ENCODE results near the gene PRAMEF17.
A peak's percentile ranks its signal among the peaks of the same experiment; 100 is the strongest.
"Not testable (repeated sequence)": the region's sequence is repeated elsewhere in the genome, so short reads cannot be mapped to it uniquely, and the experiment has no call there.

PRAMEF17 gene

DNA sequence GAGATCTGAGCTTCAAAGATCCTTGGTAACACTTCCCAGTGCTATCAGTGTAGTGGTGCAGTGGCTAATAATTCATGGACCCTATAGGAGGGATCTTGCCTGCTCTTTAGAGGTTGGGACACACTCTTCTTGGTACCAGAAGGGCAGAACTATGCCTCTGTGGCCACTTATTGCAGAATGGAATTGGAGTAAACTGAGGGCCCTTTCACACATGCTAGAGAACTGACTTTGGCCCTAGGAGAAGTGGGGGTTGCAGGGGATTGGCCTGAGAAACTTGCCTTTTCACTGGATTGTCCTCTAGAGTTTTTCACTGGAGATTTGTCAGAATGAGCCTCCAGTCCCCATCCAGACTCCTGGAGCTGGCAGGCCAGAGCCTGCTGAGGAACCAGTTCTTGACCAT is at the start of gene PRAMEF17:
Gene PRAMEF17, plus strand, starts transcription at position 301 of the 400 bp plus-strand sequence. Its CDS starts 26 bp downstream, at position 327.
- not testable (repeated sequence) for DNase-seq

DNA sequence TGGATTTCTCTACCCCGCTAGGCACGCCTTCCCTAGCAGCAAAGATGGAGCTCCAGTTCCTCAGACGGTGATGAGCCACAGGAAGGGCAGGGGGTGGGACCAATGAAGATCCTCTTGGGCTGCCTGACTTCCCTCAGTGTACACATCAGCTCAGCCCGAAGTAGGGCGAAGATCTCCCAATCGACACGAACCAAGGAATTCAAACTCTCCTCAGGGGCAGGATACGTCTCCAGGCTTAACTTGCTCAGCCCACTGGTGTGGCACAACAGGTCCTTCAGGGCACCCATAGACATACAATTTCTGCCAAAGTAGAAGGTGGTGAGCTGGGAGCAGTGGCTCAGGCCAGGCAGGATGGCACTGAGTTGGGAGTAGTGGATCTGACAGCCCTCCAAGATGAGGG is 46.9 kb upstream of the PRAMEF17 start:
- DNase-seq = not testable (repeated sequence)

- not testable (repeated sequence) for DNase-seq
These were observed 42.4 kb upstream of the PRAMEF17 start, which contains the start of gene PRAMEF14 for GRCh38 chr1:13347034-13347433. PRAMEF14 (minus strand) TSS chr1:13347134; CDS start chr1:13345314, 1,820 bp downstream.

DNA sequence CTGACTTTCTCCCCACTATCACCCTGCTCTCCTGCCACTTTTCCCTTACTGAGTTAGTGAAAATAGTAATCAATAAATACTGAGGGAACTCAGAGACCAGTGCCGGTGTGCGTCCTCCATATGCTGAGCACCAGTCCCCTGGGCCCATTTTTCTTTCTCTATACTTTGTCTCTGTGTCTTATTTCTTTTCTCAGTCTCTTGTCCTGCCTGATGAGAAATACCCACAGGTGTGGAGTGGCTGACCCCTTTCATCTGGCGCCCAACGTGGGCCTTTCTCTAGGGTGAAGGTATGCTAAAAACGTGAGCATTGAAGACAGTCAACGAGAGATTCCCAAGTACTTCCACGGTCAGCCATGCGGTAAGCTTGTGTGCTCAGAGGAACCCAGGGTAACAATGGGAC is 36.0 kb upstream of the PRAMEF17 start:
- not testable (repeated sequence) for DNase-seq

GRCh38 chr1:13354475-13354874 is 35.0 kb upstream of the PRAMEF17 start:
- not testable (repeated sequence) for DNase-seq

- peak; percentile 35 for DNase-seq
These were observed 32.7 kb upstream of the PRAMEF17 start for GRCh38 chr1:13356774-13357173.

DNA sequence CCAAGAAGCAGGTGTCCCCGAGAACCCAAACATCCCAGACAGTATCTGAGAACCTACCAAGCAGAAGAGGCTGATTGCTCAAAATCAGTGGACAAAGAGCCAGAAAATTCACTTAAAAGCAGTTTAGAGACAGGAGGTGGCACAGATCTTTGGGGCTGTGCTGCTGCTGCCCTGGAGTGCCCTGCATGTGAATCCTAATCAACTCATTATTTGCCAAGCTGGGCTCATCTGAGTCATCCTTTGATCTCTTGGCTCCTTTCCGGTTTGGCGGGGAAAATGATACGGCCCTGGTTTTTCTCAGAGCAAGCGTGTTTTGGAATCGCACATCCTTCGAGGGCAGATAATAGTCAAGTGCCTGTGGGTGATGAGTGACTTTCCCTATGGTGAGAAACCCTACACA is 27.1 kb upstream of the PRAMEF17 start:
- DNase-seq = not testable (repeated sequence)

GRCh38 chr1:13364928-13365327 is 24.5 kb upstream of the PRAMEF17 start:
- not testable (repeated sequence) for DNase-seq

GRCh38 chr1:13366536-13366935 is 22.9 kb upstream of the PRAMEF17 start:
- DNase-seq = not testable (repeated sequence)

- DNase-seq = not testable (repeated sequence)
These were observed 20.9 kb upstream of the PRAMEF17 start for GRCh38 chr1:13368544-13368943.

- not testable (repeated sequence) for DNase-seq
These were observed 10.4 kb upstream of the PRAMEF17 start for GRCh38 chr1:13378983-13379382.

- not testable (repeated sequence) for DNase-seq
These were observed 9.1 kb upstream of the PRAMEF17 start for GRCh38 chr1:13380380-13380779.

DNA sequence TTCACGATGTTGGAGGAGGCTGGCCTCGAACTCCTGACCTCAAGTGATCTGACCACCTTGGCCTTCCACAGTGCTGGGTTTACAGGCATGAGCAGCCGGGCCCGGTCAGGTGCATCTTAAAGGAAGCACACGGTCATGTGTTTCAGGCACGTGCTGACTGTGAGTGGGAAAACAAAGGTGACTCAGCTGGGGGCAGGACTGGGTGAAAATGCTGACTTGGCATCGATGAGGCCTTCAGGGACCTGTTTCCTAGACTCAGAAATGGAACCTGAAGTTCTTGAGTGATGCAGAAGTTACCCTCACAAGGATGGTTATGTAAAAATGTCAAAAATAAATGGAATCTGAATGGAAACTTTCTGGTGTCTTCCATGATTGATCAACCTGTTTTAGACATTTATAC is 3.6 kb downstream of the PRAMEF17 start:
- DNase-seq = not testable (repeated sequence)

DNA sequence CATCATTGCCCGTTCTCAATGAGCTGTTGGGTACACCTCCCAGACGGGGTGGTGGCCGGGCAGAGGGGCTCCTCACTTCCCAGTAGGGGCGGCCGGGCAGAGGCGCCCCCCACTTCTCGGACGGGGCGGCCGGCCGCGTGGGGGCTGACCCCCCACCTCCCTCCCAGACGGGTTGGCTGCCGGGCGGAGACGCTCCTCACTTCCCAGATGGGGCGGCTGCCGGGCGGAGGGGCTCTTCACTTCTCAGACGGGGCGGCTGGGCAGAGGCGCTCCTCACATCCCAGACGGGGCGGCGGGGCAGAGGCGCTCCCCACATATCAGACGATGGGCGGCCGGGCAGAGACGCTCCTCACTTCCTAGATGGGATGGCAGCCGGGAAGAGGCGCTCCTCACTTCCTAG is 5.3 kb downstream of the PRAMEF17 start:
- not testable (repeated sequence) for DNase-seq

- not testable (repeated sequence) for DNase-seq
These were observed 5.9 kb downstream of the PRAMEF17 start for GRCh38 chr1:13395311-13395710.

- DNase-seq = no peak
These were observed 18.4 kb downstream of the PRAMEF17 start for GRCh38 chr1:13407811-13408210.

GRCh38 chr1:13410150-13410549 is 20.7 kb downstream of the PRAMEF17 start, which contains the start of gene PRAMEF20:
PRAMEF20 (plus strand) TSS chr1:13410450; CDS start chr1:13416355, 5,905 bp downstream.
- not testable (repeated sequence) for DNase-seq

- no peak for DNase-seq
These were observed 41.1 kb downstream of the PRAMEF17 start for GRCh38 chr1:13430495-13430894.

GRCh38 chr1:13432251-13432650 is 42.8 kb downstream of the PRAMEF17 start:
- DNase-seq = no peak

- DNase-seq = not testable (repeated sequence)
These were observed 44.4 kb downstream of the PRAMEF17 start for GRCh38 chr1:13433694-13434358.

GRCh38 chr1:13435458-13435857 is 46.0 kb downstream of the PRAMEF17 start:
- peak; percentile 33 for DNase-seq

- not testable (repeated sequence) for DNase-seq
These were observed 49.8 kb downstream of the PRAMEF17 start for GRCh38 chr1:13439104-13439783.
